ENCODE measurements around the gene TRHDE. TPM values are rescaled to one million over a fixed set of nuclear protein-coding genes. Genes with fewer than 3 reads are reported as not detected.

TRHDE gene
- total and polyA plus RNA-seq, 12 donors, result 0.11 to 3.9 (median 0.64) TPM

- H3K4me3 ChIP-seq, result no peak overlapping the region
- no peak for TF ChIP-seq POLR2A (IDR thresholded peaks at IDR 0.05)
- TF ChIP-seq, protein P1, sequence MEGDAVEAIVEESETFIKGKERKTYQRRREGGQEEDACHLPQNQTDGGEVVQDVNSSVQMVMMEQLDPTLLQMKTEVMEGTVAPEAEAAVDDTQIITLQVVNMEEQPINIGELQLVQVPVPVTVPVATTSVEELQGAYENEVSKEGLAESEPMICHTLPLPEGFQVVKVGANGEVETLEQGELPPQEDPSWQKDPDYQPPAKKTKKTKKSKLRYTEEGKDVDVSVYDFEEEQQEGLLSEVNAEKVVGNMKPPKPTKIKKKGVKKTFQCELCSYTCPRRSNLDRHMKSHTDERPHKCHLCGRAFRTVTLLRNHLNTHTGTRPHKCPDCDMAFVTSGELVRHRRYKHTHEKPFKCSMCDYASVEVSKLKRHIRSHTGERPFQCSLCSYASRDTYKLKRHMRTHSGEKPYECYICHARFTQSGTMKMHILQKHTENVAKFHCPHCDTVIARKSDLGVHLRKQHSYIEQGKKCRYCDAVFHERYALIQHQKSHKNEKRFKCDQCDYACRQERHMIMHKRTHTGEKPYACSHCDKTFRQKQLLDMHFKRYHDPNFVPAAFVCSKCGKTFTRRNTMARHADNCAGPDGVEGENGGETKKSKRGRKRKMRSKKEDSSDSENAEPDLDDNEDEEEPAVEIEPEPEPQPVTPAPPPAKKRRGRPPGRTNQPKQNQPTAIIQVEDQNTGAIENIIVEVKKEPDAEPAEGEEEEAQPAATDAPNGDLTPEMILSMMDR (IDR thresholded peaks at IDR 0.05), result no peak
- H3K9me3 ChIP-seq (replicated peaks in 1 of 3), result no peaks in the 10 kb centered on the region
- no peaks in the 10 kb centered on the region for H3K4me1 ChIP-seq (replicated peaks in 1 of 2)
- intact Hi-C loops (cut with DNase I), result no loop called here
- no peak overlapping the region for H3K27ac ChIP-seq
- 48 to 65% (median 54%) methylated on average over 6 of the region's 6 CpGs for WGBS, 4 donors
- DNase-seq, result no peak
- no peaks in the 10 kb centered on the region for H3K36me3 ChIP-seq (replicated peaks in 1 of 2)
- H3K27me3 ChIP-seq, result no peaks in the 10 kb centered on the region
Observed at GRCh38 chr12:72337382-72337781, 65.2 kb downstream of the TRHDE start.

GRCh38 chr12:72337946-72338345 lies 65.8 kb downstream of the TRHDE start:
- intact Hi-C loops (cut with DNase I), result no loop called here
- TF ChIP-seq POLR2A (IDR thresholded peaks at IDR 0.05), result no peak
- TF ChIP-seq, protein P1 (IDR thresholded peaks at IDR 0.05), result no peak
- no peak for DNase-seq
- Histone ChIP-seq H3K27ac (no peak overlapping the region), H3K4me1 (replicated peaks in 1 of 2) (no peaks in the 10 kb centered on the region), H3K4me3 (no peak overlapping the region), H3K27me3 (no peaks in the 10 kb centered on the region), H3K36me3 (replicated peaks in 1 of 2) (no peaks in the 10 kb centered on the region), H3K9me3 (replicated peaks in 1 of 3) (no peaks in the 10 kb centered on the region)
- WGBS, 4 donors, result 76 to 84% (median 80%) methylated on average over 8 of the region's 8 CpGs

- no peaks in the 10 kb centered on the region for H3K27me3 ChIP-seq
- H3K27ac ChIP-seq, result no peak overlapping the region
- WGBS, 4 donors, result 66 to 78% (median 72%) methylated on average over 4 of the region's 4 CpGs
- no peak for DNase-seq
- intact Hi-C loops (cut with DNase I), result no loop called here
- H3K9me3 ChIP-seq (replicated peaks in 1 of 3), result no peaks in the 10 kb centered on the region
- no peak for TF ChIP-seq POLR2A (IDR thresholded peaks at IDR 0.05)
- TF ChIP-seq, protein P1 (IDR thresholded peaks at IDR 0.05), result no peak
- H3K36me3 ChIP-seq (replicated peaks in 1 of 2), result no peaks in the 10 kb centered on the region
- no peak overlapping the region for H3K4me3 ChIP-seq
- no peaks in the 10 kb centered on the region for H3K4me1 ChIP-seq (replicated peaks in 1 of 2)
Observed at GRCh38 chr12:72338437-72338836, 66.3 kb downstream of the TRHDE start.

GRCh38 chr12:72346363-72346944 lies 74.3 kb downstream of the TRHDE start:
- Histone ChIP-seq H3K9me3 (replicated peaks in 1 of 3) (no peaks in the 10 kb centered on the region), H3K36me3 (replicated peaks in 1 of 2) (no peaks in the 10 kb centered on the region), H3K27ac (no peak overlapping the region), H3K27me3 (no peaks in the 10 kb centered on the region), H3K4me1 (replicated peaks in 1 of 2) (no peaks in the 10 kb centered on the region), H3K4me3 (no peak overlapping the region)
- peak; percentile 39 to 78 (median 58) for DNase-seq
- intact Hi-C loops (cut with DNase I), result no loop called here
- TF ChIP-seq POLR2A (IDR thresholded peaks at IDR 0.05), result no peak
- TF ChIP-seq, protein P1 (IDR thresholded peaks at IDR 0.05), result peak in 5 of 6 experiments; percentile 37 to 53 (median 49)
- 29 to 36% (median 32%) methylated on average over 5 of the region's 5 CpGs for WGBS, 4 donors
